ENCODE measurements around the gene RPL35. TPM values are rescaled to one million over a fixed set of nuclear protein-coding genes. Genes with fewer than 3 reads are reported as not detected.

RPL35 gene
- total RNA-seq, 3 donors from 2014 or later, result 2,475 to 3,579 (median 2,566) TPM

GRCh38 chr9:124835026-124835557 is 26.7 kb downstream of the RPL35 start:
- H3K36me3 ChIP-seq, result no peaks in the 10 kb centered on the region
- H3K27ac ChIP-seq, result peak overlapping the region; percentile 43 to 71
- intact Hi-C loops (cut with DNase I; ENCODE audit: low total_unique reads), result no loop called here
- no peaks in the 10 kb centered on the region for H3K27me3 ChIP-seq
- no peak overlapping the region for H3K4me3 ChIP-seq
- peaks cover 0 to 4% of the 10 kb centered on the region in 2 donors for H3K4me1 ChIP-seq
- peak; percentile 72 to 74 for DNase-seq (ENCODE audit: low spot score in 2 of 2)
- no peaks in the 10 kb centered on the region for H3K9me3 ChIP-seq
- TF ChIP-seq POLR2AphosphoS5 (IDR thresholded peaks at IDR 0.05) (no peak), POLR2A (IDR thresholded peaks at IDR 0.05) (no peak)
- TF ChIP-seq, protein P1, sequence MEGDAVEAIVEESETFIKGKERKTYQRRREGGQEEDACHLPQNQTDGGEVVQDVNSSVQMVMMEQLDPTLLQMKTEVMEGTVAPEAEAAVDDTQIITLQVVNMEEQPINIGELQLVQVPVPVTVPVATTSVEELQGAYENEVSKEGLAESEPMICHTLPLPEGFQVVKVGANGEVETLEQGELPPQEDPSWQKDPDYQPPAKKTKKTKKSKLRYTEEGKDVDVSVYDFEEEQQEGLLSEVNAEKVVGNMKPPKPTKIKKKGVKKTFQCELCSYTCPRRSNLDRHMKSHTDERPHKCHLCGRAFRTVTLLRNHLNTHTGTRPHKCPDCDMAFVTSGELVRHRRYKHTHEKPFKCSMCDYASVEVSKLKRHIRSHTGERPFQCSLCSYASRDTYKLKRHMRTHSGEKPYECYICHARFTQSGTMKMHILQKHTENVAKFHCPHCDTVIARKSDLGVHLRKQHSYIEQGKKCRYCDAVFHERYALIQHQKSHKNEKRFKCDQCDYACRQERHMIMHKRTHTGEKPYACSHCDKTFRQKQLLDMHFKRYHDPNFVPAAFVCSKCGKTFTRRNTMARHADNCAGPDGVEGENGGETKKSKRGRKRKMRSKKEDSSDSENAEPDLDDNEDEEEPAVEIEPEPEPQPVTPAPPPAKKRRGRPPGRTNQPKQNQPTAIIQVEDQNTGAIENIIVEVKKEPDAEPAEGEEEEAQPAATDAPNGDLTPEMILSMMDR (IDR thresholded peaks at IDR 0.05), result no peak

- Histone ChIP-seq H3K4me3 (no peak overlapping the region), H3K27ac (peak overlapping the region; percentile 43 to 71), H3K36me3 (no peaks in the 10 kb centered on the region), H3K9me3 (no peaks in the 10 kb centered on the region), H3K27me3 (no peaks in the 10 kb centered on the region), H3K4me1 (peaks cover 0 to 4% of the 10 kb centered on the region in 2 donors)
- intact Hi-C loops (cut with DNase I; ENCODE audit: low total_unique reads), result no loop called here
- no peak for TF ChIP-seq POLR2AphosphoS5 (IDR thresholded peaks at IDR 0.05)
- no peak for TF ChIP-seq POLR2A (IDR thresholded peaks at IDR 0.05)
- TF ChIP-seq, protein P1 (IDR thresholded peaks at IDR 0.05), result no peak
- DNase-seq (ENCODE audit: low spot score in 2 of 2), result no peak
Observed at GRCh38 chr9:124834591-124834990, 27.2 kb downstream of the RPL35 start.

DNA sequence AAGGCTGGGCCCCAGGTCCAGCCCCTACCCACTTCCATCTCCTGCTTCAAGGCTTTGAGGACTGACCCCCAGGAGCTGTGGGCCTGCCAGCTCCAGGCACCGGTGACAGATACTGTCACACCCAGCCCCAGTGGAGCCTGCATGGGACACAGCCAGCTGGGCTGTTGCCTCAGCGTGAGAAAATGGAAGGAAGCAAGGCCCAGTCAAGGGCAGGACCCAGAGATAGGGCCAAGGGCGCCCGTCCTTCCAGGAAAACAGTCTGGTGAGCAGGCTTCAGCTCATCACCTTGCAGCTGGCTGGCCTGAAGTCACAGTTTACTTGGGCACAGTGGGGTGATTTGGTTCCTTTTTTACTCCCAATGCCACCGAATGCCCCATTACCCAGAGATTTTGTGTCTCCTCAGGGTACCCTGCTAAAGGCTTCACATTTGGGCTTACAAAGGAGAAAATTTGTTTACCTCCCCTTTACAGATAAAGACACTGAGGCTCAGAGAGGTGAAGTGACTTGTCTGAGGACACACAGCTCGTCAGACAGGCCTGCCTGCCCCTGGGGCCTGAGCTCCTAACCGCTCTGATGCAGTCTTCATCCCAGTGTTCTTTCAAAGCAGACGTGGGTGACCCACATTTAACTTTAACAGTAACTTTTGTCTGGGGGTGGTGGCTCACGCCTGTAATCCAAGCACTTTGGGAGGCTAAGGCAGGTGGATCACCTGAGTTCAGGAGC is 30.0 kb downstream of the RPL35 start:
- Histone ChIP-seq H3K4me1 (peaks cover 0 to 4% of the 10 kb centered on the region in 2 donors), H3K36me3 (no peaks in the 10 kb centered on the region)
- intact Hi-C loops (cut with DNase I; ENCODE audit: low total_unique reads), result no loop called here

GRCh38 chr9:124830593-124830992 is 31.2 kb downstream of the RPL35 start:
- Histone ChIP-seq H3K27me3 (no peaks in the 10 kb centered on the region), H3K36me3 (no peaks in the 10 kb centered on the region), H3K27ac (no peak overlapping the region), H3K4me3 (no peak overlapping the region), H3K9me3 (no peaks in the 10 kb centered on the region), H3K4me1 (peaks cover 0 to 4% of the 10 kb centered on the region in 2 donors)
- intact Hi-C loops (cut with DNase I; ENCODE audit: low total_unique reads), result no loop called here
- TF ChIP-seq, protein P1 (IDR thresholded peaks at IDR 0.05), result no peak
- TF ChIP-seq POLR2A (IDR thresholded peaks at IDR 0.05) (no peak), POLR2AphosphoS5 (IDR thresholded peaks at IDR 0.05) (no peak)
- no peak for DNase-seq (ENCODE audit: low spot score in 2 of 2)

More for the DNA sequence above, 30.0 kb downstream of the RPL35 start:
- no peak for TF ChIP-seq POLR2A (IDR thresholded peaks at IDR 0.05)
- TF ChIP-seq, protein P1 (IDR thresholded peaks at IDR 0.05), result no peak
- TF ChIP-seq POLR2AphosphoS5 (IDR thresholded peaks at IDR 0.05), result no peak
- DNase-seq (ENCODE audit: low spot score in 2 of 2), result no peak
- Histone ChIP-seq H3K4me3 (no peak overlapping the region), H3K27me3 (no peaks in the 10 kb centered on the region), H3K9me3 (no peaks in the 10 kb centered on the region), H3K27ac (peak overlapping the region; percentile 78 to 84)

GRCh38 chr9:124829334-124829669 is 32.5 kb downstream of the RPL35 start:
- H3K27ac ChIP-seq, result no peak overlapping the region
- TF ChIP-seq POLR2A (IDR thresholded peaks at IDR 0.05) (no peak), POLR2AphosphoS5 (IDR thresholded peaks at IDR 0.05) (no peak)
- TF ChIP-seq, protein P1 (IDR thresholded peaks at IDR 0.05), result no peak
- intact Hi-C loops (cut with DNase I; ENCODE audit: low total_unique reads), result no loop called here

More at GRCh38 chr9:124829334-124829669, 32.5 kb downstream of the RPL35 start:
- Histone ChIP-seq H3K9me3 (no peaks in the 10 kb centered on the region), H3K36me3 (no peaks in the 10 kb centered on the region), H3K4me1 (no peaks in the 10 kb centered on the region), H3K4me3 (no peak overlapping the region), H3K27me3 (no peaks in the 10 kb centered on the region)
- no peak for DNase-seq (ENCODE audit: low spot score in 2 of 2)
